ENCODE measurements around the gene RNASEH1. TPM values are rescaled to one million over a fixed set of nuclear protein-coding genes. Genes with fewer than 3 reads are reported as not detected.

The RNASEH1 gene
- total and polyA plus RNA-seq, 9 donors: 13.6 to 22.7 (median 19.5) TPM

- DNase-seq: no peak
These were observed 44.6 kb upstream of the RNASEH1 start for GRCh38 chr2:3602553-3603339.

GRCh38 chr2:3601561-3602271 is 43.6 kb upstream of the RNASEH1 start:
- no peak overlapping the region for H3K27ac ChIP-seq (ENCODE audit: low read length)
- no peaks in the 10 kb centered on the region for H3K9me3 ChIP-seq (replicated peaks; ENCODE audit: control insufficient read depth, low read depth, low read length)
- H3K4me3 ChIP-seq (ENCODE audit: low read length): no peak overlapping the region
- H3K4me1 ChIP-seq (ENCODE audit: control insufficient read depth, insufficient read depth, low read length): no peaks in the 10 kb centered on the region
- no peaks in the 10 kb centered on the region for H3K36me3 ChIP-seq (ENCODE audit: control insufficient read depth, insufficient read depth, low read length)
- H3K27me3 ChIP-seq (ENCODE audit: control insufficient read depth, insufficient read depth, low read length): no peaks in the 10 kb centered on the region
- no peak for DNase-seq
- 83% methylated on average over 5 of the region's 22 CpGs for WGBS (ENCODE audit: insufficient coverage)

More at GRCh38 chr2:3602553-3603339, 44.6 kb upstream of the RNASEH1 start:
- H3K36me3 ChIP-seq (ENCODE audit: control insufficient read depth, insufficient read depth, low read length): no peaks in the 10 kb centered on the region
- WGBS (ENCODE audit: insufficient coverage): 77% methylated on average over 21 of the region's 25 CpGs
- H3K9me3 ChIP-seq (replicated peaks; ENCODE audit: control insufficient read depth, low read depth, low read length): no peaks in the 10 kb centered on the region
- H3K27ac ChIP-seq (ENCODE audit: low read length): no peak overlapping the region
- no peaks in the 10 kb centered on the region for H3K4me1 ChIP-seq (ENCODE audit: control insufficient read depth, insufficient read depth, low read length)
- H3K4me3 ChIP-seq (ENCODE audit: low read length): no peak overlapping the region
- no peaks in the 10 kb centered on the region for H3K27me3 ChIP-seq (ENCODE audit: control insufficient read depth, insufficient read depth, low read length)

GRCh38 chr2:3600256-3600855 is 42.2 kb upstream of the RNASEH1 start:
- Histone ChIP-seq H3K9me3 (replicated peaks; ENCODE audit: control insufficient read depth, low read depth, low read length) (no peaks in the 10 kb centered on the region), H3K27ac (ENCODE audit: low read length) (no peak overlapping the region), H3K4me1 (ENCODE audit: control insufficient read depth, insufficient read depth, low read length) (no peaks in the 10 kb centered on the region), H3K36me3 (ENCODE audit: control insufficient read depth, insufficient read depth, low read length) (no peaks in the 10 kb centered on the region), H3K4me3 (ENCODE audit: low read length) (no peak overlapping the region), H3K27me3 (ENCODE audit: control insufficient read depth, insufficient read depth, low read length) (no peaks in the 10 kb centered on the region)
- no CpG with 5 or more reads among the region's 11 CpGs for whole genome bisulfite sequencing (ENCODE audit: insufficient coverage)
- no peak for DNase-seq

- no peak overlapping the region for H3K4me3 ChIP-seq (ENCODE audit: low read length)
- peaks cover 6% of the 10 kb centered on the region for H3K4me1 ChIP-seq (ENCODE audit: control insufficient read depth, insufficient read depth, low read length)
- no peak for DNase-seq
- H3K9me3 ChIP-seq (replicated peaks; ENCODE audit: control insufficient read depth, low read depth, low read length): no peaks in the 10 kb centered on the region
- no peak overlapping the region for H3K27ac ChIP-seq (ENCODE audit: low read length)
- WGBS (ENCODE audit: insufficient coverage): 87% methylated on average over 8 of the region's 22 CpGs
- H3K27me3 ChIP-seq (ENCODE audit: control insufficient read depth, insufficient read depth, low read length): no peaks in the 10 kb centered on the region
- H3K36me3 ChIP-seq (ENCODE audit: control insufficient read depth, insufficient read depth, low read length): no peaks in the 10 kb centered on the region
These were observed 41.0 kb upstream of the RNASEH1 start for GRCh38 chr2:3598912-3599854.

GRCh38 chr2:3598197-3598910 is 40.2 kb upstream of the RNASEH1 start:
- DNase-seq: no peak
- WGBS (ENCODE audit: insufficient coverage): 77% methylated on average over 16 of the region's 22 CpGs

GRCh38 chr2:3597567-3597966 is 39.4 kb upstream of the RNASEH1 start:
- DNase-seq: no peak
- no CpG with 5 or more reads among the region's 6 CpGs for WGBS (ENCODE audit: insufficient coverage)

More at GRCh38 chr2:3598197-3598910, 40.2 kb upstream of the RNASEH1 start:
- H3K4me3 ChIP-seq (ENCODE audit: low read length): no peak overlapping the region
- no peaks in the 10 kb centered on the region for H3K27me3 ChIP-seq (ENCODE audit: control insufficient read depth, insufficient read depth, low read length)
- H3K36me3 ChIP-seq (ENCODE audit: control insufficient read depth, insufficient read depth, low read length): no peaks in the 10 kb centered on the region
- H3K9me3 ChIP-seq (replicated peaks; ENCODE audit: control insufficient read depth, low read depth, low read length): no peaks in the 10 kb centered on the region
- H3K4me1 ChIP-seq (ENCODE audit: control insufficient read depth, insufficient read depth, low read length): peaks cover 6% of the 10 kb centered on the region
- H3K27ac ChIP-seq (ENCODE audit: low read length): no peak overlapping the region

GRCh38 chr2:3596901-3597417 is 38.8 kb upstream of the RNASEH1 start:
- no peak overlapping the region for H3K27ac ChIP-seq (ENCODE audit: low read length)
- no peak for DNase-seq
- no peak overlapping the region for H3K4me3 ChIP-seq (ENCODE audit: low read length)
- H3K4me1 ChIP-seq (ENCODE audit: control insufficient read depth, insufficient read depth, low read length): peaks cover 6% of the 10 kb centered on the region
- H3K9me3 ChIP-seq (replicated peaks; ENCODE audit: control insufficient read depth, low read depth, low read length): no peaks in the 10 kb centered on the region
- no peaks in the 10 kb centered on the region for H3K36me3 ChIP-seq (ENCODE audit: control insufficient read depth, insufficient read depth, low read length)
- no peaks in the 10 kb centered on the region for H3K27me3 ChIP-seq (ENCODE audit: control insufficient read depth, insufficient read depth, low read length)
- WGBS (ENCODE audit: insufficient coverage): 82% methylated on average over 16 of the region's 16 CpGs

More at GRCh38 chr2:3597567-3597966, 39.4 kb upstream of the RNASEH1 start:
- Histone ChIP-seq H3K4me1 (ENCODE audit: control insufficient read depth, insufficient read depth, low read length) (peaks cover 6% of the 10 kb centered on the region), H3K36me3 (ENCODE audit: control insufficient read depth, insufficient read depth, low read length) (no peaks in the 10 kb centered on the region), H3K27ac (ENCODE audit: low read length) (no peak overlapping the region), H3K4me3 (ENCODE audit: low read length) (no peak overlapping the region), H3K27me3 (ENCODE audit: control insufficient read depth, insufficient read depth, low read length) (no peaks in the 10 kb centered on the region), H3K9me3 (replicated peaks; ENCODE audit: control insufficient read depth, low read depth, low read length) (no peaks in the 10 kb centered on the region)

GRCh38 chr2:3595985-3596384 is 37.9 kb upstream of the RNASEH1 start:
- DNase-seq: no peak
- no peak overlapping the region for H3K4me3 ChIP-seq (ENCODE audit: low read length)
- 96% methylated on average over 5 of the region's 6 CpGs for WGBS (ENCODE audit: insufficient coverage)
- H3K27me3 ChIP-seq (ENCODE audit: control insufficient read depth, insufficient read depth, low read length): no peaks in the 10 kb centered on the region
- peaks cover 6% of the 10 kb centered on the region for H3K4me1 ChIP-seq (ENCODE audit: control insufficient read depth, insufficient read depth, low read length)
- H3K9me3 ChIP-seq (replicated peaks; ENCODE audit: control insufficient read depth, low read depth, low read length): no peaks in the 10 kb centered on the region
- H3K27ac ChIP-seq (ENCODE audit: low read length): no peak overlapping the region
- H3K36me3 ChIP-seq (ENCODE audit: control insufficient read depth, insufficient read depth, low read length): no peaks in the 10 kb centered on the region

- H3K27me3 ChIP-seq (ENCODE audit: control insufficient read depth, insufficient read depth, low read length): no peaks in the 10 kb centered on the region
- H3K4me3 ChIP-seq (ENCODE audit: low read length): no peak overlapping the region
- DNase-seq: no peak
- H3K4me1 ChIP-seq (ENCODE audit: control insufficient read depth, insufficient read depth, low read length): peaks cover 6% of the 10 kb centered on the region
- no peak overlapping the region for H3K27ac ChIP-seq (ENCODE audit: low read length)
- H3K36me3 ChIP-seq (ENCODE audit: control insufficient read depth, insufficient read depth, low read length): no peaks in the 10 kb centered on the region
- no peaks in the 10 kb centered on the region for H3K9me3 ChIP-seq (replicated peaks; ENCODE audit: control insufficient read depth, low read depth, low read length)
- 78% methylated on average over 11 of the region's 11 CpGs for WGBS (ENCODE audit: insufficient coverage)
These were observed 37.3 kb upstream of the RNASEH1 start for GRCh38 chr2:3595404-3595803.

Measured in muscle of leg (tissue), 11 donors.